NB4 (cell line): Measurements from ENCODE around the gene S100A3.
"Not testable (repeated sequence)": the region's sequence is repeated elsewhere in the genome, so short reads cannot be mapped to it uniquely, and the experiment has no call there.

Experiments
- DNase-seq: peaks from one replicate; pipeline ENCODE4 v3.0.0; 2010; ENCODE audit warnings: low read depth
- H3K4me3 ChIP-seq: one replicate; pipeline ENCODE4 v1.5.1; 2011; ENCODE audit warnings: mild to moderate bottlenecking, low read depth, low read length, moderate library complexity
- CTCF ChIP-seq: IDR thresholded peaks from one replicate; pipeline ENCODE4 v1.5.1; 2012; ENCODE audit warnings: low read depth, low read length
- MAX ChIP-seq: IDR thresholded peaks from 2 replicates; pipeline ENCODE4 v1.6.1; 2011; ENCODE audit warnings: low read depth, low read length
- MYC ChIP-seq: IDR thresholded peaks from 2 replicates; pipeline ENCODE4 v1.6.1; 2011; ENCODE audit warnings: low read depth, low read length
- POLR2A ChIP-seq: IDR thresholded peaks from 2 replicates; pipeline ENCODE4 v1.6.1; 2011; ENCODE audit warnings: mild to moderate bottlenecking; ENCODE audit not compliant: insufficient read length; ENCODE audit errors: extremely low read depth

The S100A3 gene

GRCh38 chr1:153587314-153587713, 38.3 kb upstream of the S100A3 start:
- no peak for DNase-seq
- H3K4me3 ChIP-seq: no peak overlapping the region
- TF ChIP-seq MYC: no peak
- no peak for TF ChIP-seq MAX
- TF ChIP-seq CTCF: no peak
- no peak for TF ChIP-seq POLR2A

GRCh38 chr1:153586347-153586746, 37.3 kb upstream of the S100A3 start:
- no peak overlapping the region for H3K4me3 ChIP-seq
- TF ChIP-seq MAX (no peak), POLR2A (no peak), CTCF (no peak), MYC (no peak)
- DNase-seq: no peak

GRCh38 chr1:153585006-153585405, 35.9 kb upstream of the S100A3 start:
- DNase-seq: no peak
- no peak overlapping the region for H3K4me3 ChIP-seq
- TF ChIP-seq CTCF (no peak), POLR2A (no peak), MAX (no peak), MYC (no peak)

GRCh38 chr1:153583976-153584375, 34.9 kb upstream of the S100A3 start:
- no peak for DNase-seq
- TF ChIP-seq CTCF (no peak), MAX (no peak), POLR2A (no peak), MYC (no peak)
- no peak overlapping the region for H3K4me3 ChIP-seq

- not testable (repeated sequence) for H3K4me3 ChIP-seq, DNase-seq
These were observed 34.5 kb upstream of the S100A3 start for GRCh38 chr1:153583514-153583913.

GRCh38 chr1:153582836-153583235, 33.8 kb upstream of the S100A3 start:
- DNase-seq, H3K4me3 ChIP-seq: not testable (repeated sequence)

- no peak for DNase-seq
- no peak overlapping the region for H3K4me3 ChIP-seq
- no peak for TF ChIP-seq POLR2A
- TF ChIP-seq MYC: no peak
- no peak for TF ChIP-seq MAX
- no peak for TF ChIP-seq CTCF
These were observed 29.9 kb upstream of the S100A3 start for GRCh38 chr1:153578936-153579335.
